ENCODE measurements around the gene LRCH2. TPM values are rescaled to one million over a fixed set of nuclear protein-coding genes. Genes with fewer than 3 reads are reported as not detected.

LRCH2 gene
- total RNA-seq, 4 donors from 2014 or later = 0.42 to 1.4 (median 0.44) TPM; not detected in 1

DNA sequence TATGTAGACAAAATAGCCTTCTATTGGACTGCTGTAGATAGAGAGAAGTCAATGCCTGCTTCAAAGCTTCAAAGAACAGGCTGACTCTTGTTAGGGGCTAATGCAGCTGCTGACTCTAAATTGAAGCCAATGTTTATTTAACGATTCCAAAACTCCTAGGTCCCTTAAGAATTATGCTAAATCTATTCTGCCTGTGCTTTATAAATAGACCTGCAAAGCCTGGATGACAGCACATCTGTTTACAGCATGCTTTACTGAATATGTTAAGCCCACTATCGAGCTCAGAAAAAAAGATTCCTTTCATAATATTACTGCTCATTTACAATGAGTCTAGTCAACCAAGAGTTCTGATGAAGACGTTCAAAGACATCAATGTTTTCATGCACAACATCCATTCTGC lies 99.5 kb downstream of the LRCH2 start:
- WGBS = 61% methylated on average over 3 of the region's 3 CpGs
- TF ChIP-seq POLR2AphosphoS5 (IDR thresholded peaks at IDR 0.05) = no peak
- no peak for TF ChIP-seq EP300 (IDR thresholded peaks at IDR 0.05)
- TF ChIP-seq, protein P1, sequence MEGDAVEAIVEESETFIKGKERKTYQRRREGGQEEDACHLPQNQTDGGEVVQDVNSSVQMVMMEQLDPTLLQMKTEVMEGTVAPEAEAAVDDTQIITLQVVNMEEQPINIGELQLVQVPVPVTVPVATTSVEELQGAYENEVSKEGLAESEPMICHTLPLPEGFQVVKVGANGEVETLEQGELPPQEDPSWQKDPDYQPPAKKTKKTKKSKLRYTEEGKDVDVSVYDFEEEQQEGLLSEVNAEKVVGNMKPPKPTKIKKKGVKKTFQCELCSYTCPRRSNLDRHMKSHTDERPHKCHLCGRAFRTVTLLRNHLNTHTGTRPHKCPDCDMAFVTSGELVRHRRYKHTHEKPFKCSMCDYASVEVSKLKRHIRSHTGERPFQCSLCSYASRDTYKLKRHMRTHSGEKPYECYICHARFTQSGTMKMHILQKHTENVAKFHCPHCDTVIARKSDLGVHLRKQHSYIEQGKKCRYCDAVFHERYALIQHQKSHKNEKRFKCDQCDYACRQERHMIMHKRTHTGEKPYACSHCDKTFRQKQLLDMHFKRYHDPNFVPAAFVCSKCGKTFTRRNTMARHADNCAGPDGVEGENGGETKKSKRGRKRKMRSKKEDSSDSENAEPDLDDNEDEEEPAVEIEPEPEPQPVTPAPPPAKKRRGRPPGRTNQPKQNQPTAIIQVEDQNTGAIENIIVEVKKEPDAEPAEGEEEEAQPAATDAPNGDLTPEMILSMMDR (IDR thresholded peaks at IDR 0.05) = no peak
- no peak for TF ChIP-seq POLR2A (IDR thresholded peaks at IDR 0.05)
- no peak overlapping the region for H3K27ac ChIP-seq
- H3K9me3 ChIP-seq = no peaks in the 10 kb centered on the region
- no peaks in the 10 kb centered on the region for H3K27me3 ChIP-seq
- no peak for DNase-seq (ENCODE audit: low spot score in 2 of 2)
- no peaks in the 10 kb centered on the region for H3K36me3 ChIP-seq
- H3K4me1 ChIP-seq = no peaks in the 10 kb centered on the region
- no peak overlapping the region for H3K4me3 ChIP-seq

DNA sequence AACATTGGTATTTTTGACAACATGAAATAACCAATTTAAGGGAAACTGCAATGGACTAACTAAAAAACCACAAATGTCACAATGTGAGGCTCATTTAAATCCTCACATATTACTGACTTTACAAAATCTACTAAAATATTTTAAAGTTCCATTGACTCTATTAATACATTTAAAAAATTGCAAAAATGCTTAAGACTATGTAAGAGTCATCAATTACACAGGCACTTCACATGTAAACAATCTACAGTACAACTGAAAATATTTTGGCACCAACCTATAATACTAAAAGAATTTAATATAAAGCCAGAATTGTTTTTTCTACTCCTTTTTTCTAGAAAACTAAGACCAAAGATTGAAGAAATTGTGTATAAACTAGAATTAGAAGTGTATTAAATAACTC lies 121.5 kb downstream of the LRCH2 start:
- H3K9me3 ChIP-seq = no peaks in the 10 kb centered on the region
- no peak overlapping the region for H3K4me3 ChIP-seq
- no peak for DNase-seq (ENCODE audit: low spot score in 2 of 2)
- H3K27me3 ChIP-seq = no peaks in the 10 kb centered on the region
- H3K4me1 ChIP-seq = no peaks in the 10 kb centered on the region
- H3K27ac ChIP-seq = no peak overlapping the region
- H3K36me3 ChIP-seq = no peaks in the 10 kb centered on the region
- TF ChIP-seq POLR2A (IDR thresholded peaks at IDR 0.05) (no peak), EP300 (IDR thresholded peaks at IDR 0.05) (no peak)
- TF ChIP-seq, protein P1 (IDR thresholded peaks at IDR 0.05) = no peak

- Histone ChIP-seq H3K9me3 (no peaks in the 10 kb centered on the region), H3K27ac (no peak overlapping the region), H3K36me3 (no peaks in the 10 kb centered on the region), H3K4me1 (no peaks in the 10 kb centered on the region), H3K27me3 (no peaks in the 10 kb centered on the region), H3K4me3 (no peak overlapping the region)
- DNase-seq (ENCODE audit: low spot score in 2 of 2) = no peak
- no CpG with 5 or more reads among the region's 4 CpGs for WGBS
- TF ChIP-seq EP300 (IDR thresholded peaks at IDR 0.05) (no peak), POLR2AphosphoS5 (IDR thresholded peaks at IDR 0.05) (no peak), POLR2A (IDR thresholded peaks at IDR 0.05) (no peak)
- TF ChIP-seq, protein P1 (IDR thresholded peaks at IDR 0.05) = no peak
Measured at GRCh38 chrX:115098897-115099296, 135.0 kb downstream of the LRCH2 start.

- no peak overlapping the region for H3K4me3 ChIP-seq
- H3K9me3 ChIP-seq = no peaks in the 10 kb centered on the region
- H3K27me3 ChIP-seq = no peaks in the 10 kb centered on the region
- 68% methylated on average over 1 of the region's 1 CpG for whole genome bisulfite sequencing
- no peak for TF ChIP-seq POLR2AphosphoS5 (IDR thresholded peaks at IDR 0.05)
- TF ChIP-seq EP300 (IDR thresholded peaks at IDR 0.05) = no peak
- TF ChIP-seq, protein P1 (IDR thresholded peaks at IDR 0.05) = no peak
- no peak for TF ChIP-seq POLR2A (IDR thresholded peaks at IDR 0.05)
- H3K36me3 ChIP-seq = no peaks in the 10 kb centered on the region
- H3K4me1 ChIP-seq = no peaks in the 10 kb centered on the region
- no peak for DNase-seq (ENCODE audit: low spot score in 2 of 2)
- H3K27ac ChIP-seq = no peak overlapping the region
Measured at GRCh38 chrX:115093191-115093590, 140.7 kb downstream of the LRCH2 start.

DNA sequence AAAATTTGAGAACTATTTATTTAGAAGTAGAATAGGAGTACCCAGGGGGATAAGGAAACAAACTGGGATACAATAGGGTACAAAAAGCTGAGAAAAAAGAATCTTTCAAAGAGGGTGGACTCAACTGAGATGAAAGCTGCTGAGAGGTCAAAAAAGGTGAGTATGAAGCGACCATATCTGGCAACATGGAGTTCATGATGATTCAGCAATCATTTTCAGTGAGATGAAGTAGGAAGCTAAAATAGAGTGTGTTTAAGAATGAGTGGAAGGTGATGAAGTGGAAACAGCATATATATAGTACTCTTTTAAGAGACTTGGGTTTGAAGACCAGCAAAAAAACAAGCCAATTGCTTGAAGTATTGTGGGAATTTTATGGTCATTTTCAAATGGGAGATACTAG lies 144.5 kb downstream of the LRCH2 start:
- H3K27ac ChIP-seq = no peak overlapping the region
- TF ChIP-seq POLR2AphosphoS5 (IDR thresholded peaks at IDR 0.05) (no peak), EP300 (IDR thresholded peaks at IDR 0.05) (no peak), POLR2A (IDR thresholded peaks at IDR 0.05) (no peak)
- TF ChIP-seq, protein P1 (IDR thresholded peaks at IDR 0.05) = no peak
- no peak overlapping the region for H3K4me3 ChIP-seq
- no peaks in the 10 kb centered on the region for H3K4me1 ChIP-seq
- WGBS = 54% methylated on average over 1 of the region's 1 CpG
- H3K27me3 ChIP-seq = no peaks in the 10 kb centered on the region
- DNase-seq (ENCODE audit: low spot score in 2 of 2) = no peak
- H3K36me3 ChIP-seq = no peaks in the 10 kb centered on the region
- H3K9me3 ChIP-seq = no peaks in the 10 kb centered on the region

All from suprapubic skin (tissue), 4 donors.